Measurements from ENCODE around the gene ZFYVE27. TPM values are rescaled to one million over a fixed set of nuclear protein-coding genes. Genes with fewer than 3 reads are reported as not detected.

Gene ZFYVE27
- total RNA-seq, 4 donors from 2014 or later, result 33.4 to 46.8 (median 42.7) TPM

- peaks cover 0 to 15% (median 0%) of the 10 kb centered on the region in 4 donors for H3K4me1 ChIP-seq
- no peaks in the 10 kb centered on the region for H3K9me3 ChIP-seq
- no peak overlapping the region for H3K4me3 ChIP-seq
- WGBS, 2 donors, result 46 to 51% methylated on average over 12 of the region's 12 CpGs
- no peaks in the 10 kb centered on the region for H3K27me3 ChIP-seq
- no peak for TF ChIP-seq POLR2A (IDR thresholded peaks at IDR 0.05)
- TF ChIP-seq, protein P1, sequence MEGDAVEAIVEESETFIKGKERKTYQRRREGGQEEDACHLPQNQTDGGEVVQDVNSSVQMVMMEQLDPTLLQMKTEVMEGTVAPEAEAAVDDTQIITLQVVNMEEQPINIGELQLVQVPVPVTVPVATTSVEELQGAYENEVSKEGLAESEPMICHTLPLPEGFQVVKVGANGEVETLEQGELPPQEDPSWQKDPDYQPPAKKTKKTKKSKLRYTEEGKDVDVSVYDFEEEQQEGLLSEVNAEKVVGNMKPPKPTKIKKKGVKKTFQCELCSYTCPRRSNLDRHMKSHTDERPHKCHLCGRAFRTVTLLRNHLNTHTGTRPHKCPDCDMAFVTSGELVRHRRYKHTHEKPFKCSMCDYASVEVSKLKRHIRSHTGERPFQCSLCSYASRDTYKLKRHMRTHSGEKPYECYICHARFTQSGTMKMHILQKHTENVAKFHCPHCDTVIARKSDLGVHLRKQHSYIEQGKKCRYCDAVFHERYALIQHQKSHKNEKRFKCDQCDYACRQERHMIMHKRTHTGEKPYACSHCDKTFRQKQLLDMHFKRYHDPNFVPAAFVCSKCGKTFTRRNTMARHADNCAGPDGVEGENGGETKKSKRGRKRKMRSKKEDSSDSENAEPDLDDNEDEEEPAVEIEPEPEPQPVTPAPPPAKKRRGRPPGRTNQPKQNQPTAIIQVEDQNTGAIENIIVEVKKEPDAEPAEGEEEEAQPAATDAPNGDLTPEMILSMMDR (IDR thresholded peaks at IDR 0.05), result no peak
- TF ChIP-seq EP300 (IDR thresholded peaks at IDR 0.05), result no peak
- peak overlapping the region in 2 of 4 donors; percentile 25 to 33 for H3K27ac ChIP-seq
- no peaks in the 10 kb centered on the region for H3K36me3 ChIP-seq
- DNase-seq (ENCODE audit: low spot score in 2 of 2), result peak; percentile 48 to 49
Measured at GRCh38 chr10:97805096-97805884, 68.4 kb downstream of the ZFYVE27 start.

GRCh38 chr10:97805949-97806348 lies 69.0 kb downstream of the ZFYVE27 start:
- Histone ChIP-seq H3K36me3 (no peaks in the 10 kb centered on the region), H3K27me3 (no peaks in the 10 kb centered on the region), H3K4me1 (peaks cover 0 to 12% (median 0%) of the 10 kb centered on the region in 4 donors), H3K9me3 (no peaks in the 10 kb centered on the region), H3K4me3 (no peak overlapping the region), H3K27ac (peak overlapping the region in 1 of 4 donors; percentile 33)
- no peak for DNase-seq (ENCODE audit: low spot score in 2 of 2)
- WGBS, 2 donors, result 69 to 73% methylated on average over 6 of the region's 6 CpGs
- TF ChIP-seq POLR2A (IDR thresholded peaks at IDR 0.05) (no peak), EP300 (IDR thresholded peaks at IDR 0.05) (no peak)
- TF ChIP-seq, protein P1 (IDR thresholded peaks at IDR 0.05), result no peak

GRCh38 chr10:97810446-97810845 lies 73.5 kb downstream of the ZFYVE27 start:
- H3K4me1 ChIP-seq, result peaks cover 0 to 4% (median 0%) of the 10 kb centered on the region in 4 donors
- TF ChIP-seq, protein P1 (IDR thresholded peaks at IDR 0.05), result no peak
- TF ChIP-seq EP300 (IDR thresholded peaks at IDR 0.05), result no peak
- H3K4me3 ChIP-seq, result no peak overlapping the region
- no peak for DNase-seq (ENCODE audit: low spot score in 2 of 2)
- H3K36me3 ChIP-seq, result no peaks in the 10 kb centered on the region
- H3K27me3 ChIP-seq, result no peaks in the 10 kb centered on the region
- no peaks in the 10 kb centered on the region for H3K9me3 ChIP-seq
- H3K27ac ChIP-seq, result no peak overlapping the region
- 67 to 75% methylated on average over 7 of the region's 7 CpGs for WGBS, 2 donors

Other genes starting within 250 kb of the ZFYVE27 start
- gene MMS19, start 238.7 kb upstream of the ZFYVE27 start, total RNA-seq, result 10 to 100 TPM; 80.4 to 90.2 (median 88.4) TPM
- 10 to 100 TPM in 3 of 4 donors, 1 to 10 TPM in 1; 9.4 to 17.1 (median 16.5) TPM for gene UBTD1, start 238.2 kb upstream of the ZFYVE27 start, total RNA-seq
- gene ANKRD2, start 164.3 kb upstream of the ZFYVE27 start, total RNA-seq, result 1 to 10 TPM in 1 of 4 donors, under 1 TPM in 1, not detected in 2; 0.22 to 1.0 TPM
- gene HOGA1, start 152.7 kb upstream of the ZFYVE27 start, total RNA-seq, result 10 to 100 TPM in 3 of 4 donors, 1 to 10 TPM in 1; 3.6 to 31.6 (median 25.3) TPM
- gene C10orf62, start 147.4 kb upstream of the ZFYVE27 start, total RNA-seq, result 1 to 10 TPM; 1.1 to 1.7 (median 1.2) TPM
- gene MORN4, start 103.6 kb upstream of the ZFYVE27 start, total RNA-seq, result 1 to 10 TPM; 3.7 to 8.2 (median 7.1) TPM
- gene PI4K2A, start 96.5 kb upstream of the ZFYVE27 start, total RNA-seq, result 10 to 100 TPM; 17.0 to 29.1 (median 21.0) TPM
- 100 to 1,000 TPM; 113 to 253 (median 170) TPM for gene AVPI1, start 49.9 kb upstream of the ZFYVE27 start, total RNA-seq
- gene MARVELD1, start 23.4 kb upstream of the ZFYVE27 start, total RNA-seq, result 10 to 100 TPM; 28.0 to 45.3 (median 42.2) TPM
- gene SFRP5, start 34.9 kb downstream of the ZFYVE27 start, total RNA-seq, result 100 to 1,000 TPM; 183 to 530 (median 479) TPM
- gene GOLGA7B, start 112.7 kb downstream of the ZFYVE27 start, total RNA-seq, result 1 to 10 TPM in 3 of 4 donors, under 1 TPM in 1; 0.90 to 6.3 (median 4.8) TPM